H1 (cell line): ENCODE measurements around the gene AUH. TPM values are rescaled to one million over a fixed set of nuclear protein-coding genes. Genes with fewer than 3 reads are reported as not detected.

ENCODE experiments used
- CHD7 ChIP-seq: fragments of 300-600 bp; sonication (generic); IDR thresholded peaks from 2 replicates; pipeline ENCODE4 v1.7.1; 2012; ENCODE audit warnings: low read length, moderate library complexity, mild to moderate bottlenecking, inconsistent platforms; ENCODE audit not compliant: insufficient replicate concordance
- CTCF ChIP-seq, 3 experiments: IDR thresholded peaks; 1 replicate in 2 of 3; 2 replicates in 1 of 3; pipeline versions ENCODE4 v1.5.1 to v1.6.1; 2011; ENCODE audit warnings: low read length in 3 of 3, mild to moderate bottlenecking in 3 of 3, inconsistent platforms in 2 of 3, low read depth in 1 of 3, moderate library complexity in 1 of 3; ENCODE audit not compliant: insufficient read depth in 1 of 3; ENCODE audit errors: control extremely low read depth in 1 of 3
- JUN ChIP-seq: IDR thresholded peaks from 2 replicates; pipeline ENCODE4 v1.6.1; 2011; ENCODE audit warnings: low read depth, mild to moderate bottlenecking, improper control_type of control experiment, low read length
- KDM5A ChIP-seq: fragments of 200-600 bp; IDR thresholded peaks from 2 replicates; pipeline ENCODE4 v1.7.1; 2012; ENCODE audit warnings: mild to moderate bottlenecking, low read length, inconsistent platforms, mixed read lengths
- NANOG ChIP-seq: IDR thresholded peaks from 2 replicates; pipeline ENCODE4 v1.6.1; 2011; ENCODE audit warnings: low read length, low read depth, mild to moderate bottlenecking, inconsistent platforms; ENCODE audit not compliant: insufficient read depth, poor library complexity, severe bottlenecking
- POLR2A ChIP-seq, 2 experiments: IDR thresholded peaks; 1 replicate in 1 of 2; 2 replicates in 1 of 2; pipeline ENCODE4 v1.6.1; 2011; ENCODE audit warnings: low read depth in 2 of 2, low read length in 2 of 2, mild to moderate bottlenecking in 2 of 2; ENCODE audit errors: control extremely low read depth in 1 of 2
- USF2 ChIP-seq: IDR thresholded peaks from 2 replicates; pipeline ENCODE4 v1.6.1; 2011; ENCODE audit warnings: low read length, improper control_type of control experiment
- polyA plus RNA-seq, 7 experiments: library from polyadenylated mRNA; depleted of rRNA in 3 of 7; stranded (reverse) in 5 of 7; unstranded in 2 of 7; fragments of >200 nt in 5 of 7; fragments of 200-250 nt in 2 of 7; gene quantifications; 1 replicate in 5 of 7; 2 replicates in 1 of 7; 4 replicates in 1 of 7; pipeline versions ENCODE4 v1.2.1 to v1.2.3, GENCODE V29; 2011 to 2013; ENCODE audit warnings: missing spikeins in 2 of 7, mixed read lengths in 2 of 7
- total RNA-seq: library from RNA; stranded (reverse); fragmentation: NEBNext Ultra II Directional; extraction: Animal tissue kit (Norgen Biotek cat#: 25700); gene quantifications from 2 replicates; pipeline ENCODE4 v1.2.1, GENCODE V29; 2021

The AUH gene
- total and polyA plus RNA-seq, 2 of the 8 experiments (the other 6 are each of a cell fraction or from before 2014, with no cell fraction given), result 5.8 to 21.9 TPM

DNA sequence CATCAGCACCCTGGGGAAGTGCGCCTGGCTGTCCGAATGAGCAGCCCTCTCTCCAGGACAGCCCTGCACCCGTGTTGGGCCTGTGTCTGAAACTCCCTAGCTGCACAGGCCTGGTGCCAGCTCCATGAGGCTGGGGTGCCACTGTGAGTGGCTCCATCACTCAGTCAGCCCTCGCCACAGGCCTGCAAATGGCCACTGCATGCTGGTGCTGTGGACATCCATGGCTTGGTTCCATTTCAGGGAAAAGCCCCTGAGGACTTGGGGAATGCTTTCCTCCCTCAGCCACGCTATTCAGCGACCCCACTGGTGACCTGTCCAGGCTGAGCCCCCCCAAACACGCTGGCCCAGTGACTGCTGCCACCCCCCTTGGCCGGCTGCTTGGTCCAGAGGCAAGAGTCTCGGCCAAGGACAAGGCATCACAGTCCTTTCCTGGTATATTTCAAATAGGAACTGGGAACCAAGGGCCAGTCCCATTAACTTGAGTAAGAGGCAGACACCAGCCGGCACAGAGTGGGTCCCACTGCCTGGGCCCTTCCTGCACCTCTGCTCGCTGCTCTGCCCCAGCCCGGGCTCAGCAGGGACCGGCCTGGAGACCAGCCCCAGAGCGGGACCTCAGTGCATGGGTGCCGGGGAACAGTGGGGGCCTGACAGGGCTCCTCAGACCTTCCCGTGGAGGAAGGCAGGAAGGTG lies 181.3 kb downstream of the AUH start (continued):
- TF ChIP-seq CHD7 (no peak), NANOG (no peak), POLR2A (IDR thresholded peaks at IDR 0.05; ENCODE audit: control extremely low read depth in 1 of 2, low read depth in 2 of 2, low read length in 2 of 2) (no peak), USF2 (no peak), JUN (no peak), CTCF (IDR thresholded peaks at IDR 0.05; ENCODE audit: control extremely low read depth in 1 of 3, insufficient read depth in 1 of 3, low read depth in 1 of 3, low read length in 3 of 3) (no peak), KDM5A (no peak)
